ENCODE results near the gene SSX2IP.
A peak's percentile ranks its signal among the peaks of the same experiment; 100 is the strongest.

Gene SSX2IP

DNA sequence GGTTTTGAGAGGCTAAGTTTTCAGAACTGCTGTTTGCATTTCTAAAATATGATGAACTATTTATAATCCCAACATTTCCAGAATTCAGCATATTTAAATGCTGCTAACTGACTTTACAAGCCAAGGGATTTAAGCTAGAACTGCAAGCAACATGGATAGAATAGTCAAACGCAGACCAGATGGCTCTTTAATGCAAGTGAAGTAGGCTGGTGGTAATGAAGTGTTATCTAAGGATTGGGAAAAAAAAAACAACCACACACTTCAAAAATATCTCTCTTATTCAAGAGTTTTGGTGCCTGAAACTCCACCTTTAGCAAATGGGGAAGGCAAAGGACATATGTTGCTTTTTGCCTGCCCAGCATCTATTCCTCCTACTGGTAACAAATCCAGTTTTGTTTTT lies 20.9 kb upstream of the SSX2IP start:
- DNase-seq (ENCODE audit: insufficient read length, low spot score) (no peak), FAIRE-seq (no peak)

DNA sequence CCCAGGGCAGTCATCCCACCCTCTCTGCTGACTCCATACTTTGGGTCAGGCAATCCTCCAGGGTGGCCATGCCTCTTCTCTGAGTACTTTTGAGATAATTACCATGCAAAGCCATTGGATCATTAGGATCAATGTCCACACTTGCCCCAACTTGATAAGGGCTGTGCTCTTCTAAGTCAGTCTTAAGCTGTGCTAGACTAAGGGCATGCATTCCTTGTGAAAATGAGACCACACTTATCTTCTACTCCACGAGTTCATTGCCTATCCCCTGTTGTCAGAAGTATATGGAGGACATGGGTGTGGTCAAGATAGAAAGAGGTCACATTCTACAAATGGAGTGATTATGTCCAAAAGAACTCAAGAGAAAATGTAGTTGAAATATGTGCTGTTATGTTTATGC lies 18.9 kb upstream of the SSX2IP start:
- FAIRE-seq (no peak), DNase-seq (ENCODE audit: insufficient read length, low spot score) (no peak)

- FAIRE-seq (no peak), DNase-seq (ENCODE audit: insufficient read length, low spot score) (no peak)
Observed at GRCh38 chr1:84708031-84708430, 17.8 kb upstream of the SSX2IP start.

DNA sequence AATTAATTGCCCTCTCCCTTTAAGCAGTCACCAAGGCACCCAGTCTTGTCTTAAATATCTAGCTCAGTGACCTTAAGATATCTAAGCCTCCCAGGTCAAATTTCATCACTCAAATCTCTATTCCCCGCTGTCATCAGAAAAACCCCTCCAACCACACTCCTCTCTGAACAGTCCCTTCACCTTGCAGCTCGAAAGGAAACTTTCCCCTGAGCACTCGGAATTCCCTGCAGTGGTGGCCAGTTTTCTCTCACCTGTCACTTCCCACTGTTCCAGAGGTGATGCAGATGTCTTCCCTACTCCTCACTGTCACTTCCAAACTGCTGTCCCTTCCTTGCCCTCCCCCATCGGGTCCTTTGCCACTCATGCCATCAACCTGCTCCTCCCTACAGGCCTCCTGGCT lies 15.3 kb upstream of the SSX2IP start:
- no peak for DNase-seq (ENCODE audit: insufficient read length, low spot score)
- FAIRE-seq = no peak

DNA sequence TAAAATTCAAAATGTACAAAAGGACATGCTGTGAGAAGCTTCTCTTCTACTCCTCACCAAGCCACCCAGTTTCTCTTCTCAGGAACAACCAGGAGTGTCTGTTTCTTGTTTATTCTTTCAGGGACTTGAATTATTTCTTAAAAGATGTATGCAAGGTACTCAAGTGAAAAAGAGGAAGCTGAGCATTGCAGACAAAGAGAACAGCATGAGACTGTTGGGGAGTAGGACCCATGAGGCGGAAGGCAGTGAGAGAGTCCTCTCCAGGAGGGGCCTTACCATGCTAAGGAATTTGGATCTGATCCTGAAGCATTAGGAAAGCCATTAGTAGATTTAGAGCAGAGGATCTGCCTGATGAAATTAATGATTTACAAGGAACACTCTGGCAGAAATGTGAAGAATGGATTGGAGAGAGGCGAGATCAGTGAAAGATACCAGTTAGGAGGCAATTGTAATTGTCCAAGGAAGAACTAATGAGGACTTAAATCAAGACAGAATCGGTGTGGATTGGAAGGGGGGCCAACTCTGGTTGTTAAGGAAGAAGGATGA lies 14.7 kb upstream of the SSX2IP start:
- no peak for DNase-seq (ENCODE audit: insufficient read length, low spot score)
- no peak for FAIRE-seq

GRCh38 chr1:84703431-84703830 lies 13.2 kb upstream of the SSX2IP start:
- FAIRE-seq = no peak

DNA sequence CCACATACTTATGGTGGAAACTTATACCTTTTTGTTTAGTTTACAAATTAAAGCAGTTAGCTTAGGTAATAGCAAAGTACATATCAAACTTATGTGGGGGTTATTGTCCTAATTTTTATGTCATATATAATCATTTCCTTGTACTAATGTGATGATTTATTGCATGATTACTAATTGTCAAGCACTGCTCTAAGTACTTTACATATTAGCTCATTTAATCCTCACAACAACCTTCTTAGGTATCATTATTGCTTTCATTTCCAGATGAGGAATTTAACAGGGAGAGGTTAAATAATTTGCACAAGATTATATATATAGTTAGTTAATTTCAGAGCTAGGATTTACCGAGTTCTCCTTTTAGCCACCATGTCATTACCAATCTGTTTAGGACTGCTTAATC lies 11.9 kb upstream of the SSX2IP start:
- no peak for FAIRE-seq
- no peak for DNase-seq (ENCODE audit: insufficient read length, low spot score)

More at GRCh38 chr1:84703431-84703830, 13.2 kb upstream of the SSX2IP start:
- no peak for DNase-seq (ENCODE audit: insufficient read length, low spot score)

DNA sequence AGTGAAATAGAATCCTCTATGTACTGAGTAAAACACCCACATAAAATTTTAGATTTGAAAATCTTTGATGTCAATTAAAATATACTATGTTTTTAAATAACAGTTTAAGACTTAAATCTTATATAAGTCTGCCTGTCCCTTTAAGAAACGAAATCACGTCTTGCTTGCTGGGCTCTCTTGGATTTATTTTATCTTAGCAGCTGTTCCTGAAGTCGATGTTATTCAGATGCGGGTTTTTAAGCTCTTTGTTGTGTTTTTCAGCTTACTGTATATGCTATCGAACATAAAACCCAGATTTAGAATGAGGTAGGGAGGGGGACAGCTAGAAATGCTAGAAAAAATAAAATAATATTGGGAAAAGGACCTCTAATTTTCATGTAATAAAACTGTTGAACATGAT lies 11.1 kb upstream of the SSX2IP start:
- no peak for DNase-seq (ENCODE audit: insufficient read length, low spot score)
- FAIRE-seq = no peak

- FAIRE-seq (no peak), DNase-seq (ENCODE audit: insufficient read length, low spot score) (no peak)
Observed at GRCh38 chr1:84700070-84700469, 9.8 kb upstream of the SSX2IP start.

DNA sequence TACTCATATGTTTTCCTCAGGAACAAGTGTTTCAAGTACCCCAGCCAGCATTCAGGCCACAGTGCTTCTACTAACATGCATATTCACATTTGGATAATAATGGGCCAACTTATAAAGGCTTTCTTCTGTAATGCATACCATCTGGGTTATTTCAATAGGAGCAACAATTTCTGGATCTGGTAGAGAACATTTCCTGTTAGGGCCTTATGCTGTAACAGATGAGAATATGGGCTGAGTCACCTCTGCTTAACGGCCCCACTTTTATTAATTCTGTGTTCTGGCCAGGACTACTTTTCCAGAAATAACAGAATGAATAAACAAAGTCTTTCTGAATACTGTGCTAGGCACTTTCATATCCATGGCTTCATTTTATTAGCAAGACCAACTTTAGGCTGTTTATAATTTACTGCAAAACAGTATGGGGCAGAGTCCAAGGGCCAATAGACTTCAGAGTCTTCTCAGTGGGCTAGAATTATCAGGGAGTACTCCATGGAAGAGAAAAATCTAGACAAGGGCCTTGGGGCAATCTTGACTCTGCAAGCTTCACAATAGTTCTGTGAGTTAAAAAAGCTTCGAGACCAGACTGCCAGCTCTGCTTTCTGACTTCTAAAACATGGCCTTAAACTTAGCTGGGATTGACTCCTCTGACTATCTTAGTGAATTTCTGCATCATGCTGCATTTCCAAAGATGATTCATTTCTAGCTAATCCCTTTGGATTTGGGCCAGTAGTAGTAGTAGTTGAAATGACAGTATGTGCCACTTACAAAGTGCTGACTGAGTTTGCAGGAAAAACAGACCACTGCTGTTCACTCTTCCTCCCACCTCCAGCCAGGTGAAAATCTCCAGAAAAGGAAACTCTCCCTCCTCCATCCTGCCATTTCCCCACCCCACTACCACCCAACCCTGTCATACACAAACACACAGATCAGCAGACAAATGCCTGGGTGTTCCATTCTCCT lies 8.2 kb upstream of the SSX2IP start:
- DNase-seq (ENCODE audit: insufficient read length, low spot score) (peak; percentile 39), FAIRE-seq (peak; percentile 77)

DNA sequence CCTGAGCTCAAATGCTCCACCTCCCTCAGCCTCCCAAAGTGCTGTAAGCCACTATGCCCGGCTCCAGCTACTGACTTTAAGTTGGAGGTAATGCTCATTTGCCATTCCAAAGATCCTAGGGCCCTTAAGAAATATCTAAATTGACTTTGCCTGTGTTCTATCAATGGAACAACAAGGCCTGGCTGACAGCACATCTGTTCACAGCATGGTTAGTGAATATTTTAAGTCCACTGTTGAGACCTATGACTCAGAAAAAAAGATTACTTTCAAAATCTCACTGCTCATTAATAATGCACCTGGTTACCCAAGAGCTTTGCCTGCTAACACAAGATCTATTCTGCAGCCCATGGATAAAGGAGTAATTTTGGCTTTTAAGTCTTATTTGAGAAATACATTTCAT lies 3.5 kb upstream of the SSX2IP start:
- no peak for DNase-seq (ENCODE audit: insufficient read length, low spot score)
- FAIRE-seq = no peak

DNA sequence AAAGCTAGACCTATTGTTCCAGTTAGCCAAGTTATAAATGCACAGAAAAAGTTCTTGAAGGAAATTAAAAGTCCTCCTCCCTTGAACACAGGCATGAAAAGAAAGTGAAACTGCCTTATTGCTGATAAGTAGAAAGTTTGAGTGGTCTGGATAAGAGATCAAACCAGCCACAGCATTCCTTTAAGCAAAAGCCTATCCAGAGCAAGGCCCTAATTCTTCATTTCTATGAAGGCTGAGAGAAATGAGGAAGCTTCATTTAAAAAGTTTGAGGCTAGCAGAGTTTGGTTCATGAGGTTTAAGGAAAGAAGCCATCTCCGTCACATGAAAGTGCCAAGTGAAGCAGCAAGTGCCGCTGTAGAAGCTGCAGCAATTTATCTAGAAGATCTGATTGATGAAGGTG lies 2.7 kb upstream of the SSX2IP start:
- no peak for FAIRE-seq

DNA sequence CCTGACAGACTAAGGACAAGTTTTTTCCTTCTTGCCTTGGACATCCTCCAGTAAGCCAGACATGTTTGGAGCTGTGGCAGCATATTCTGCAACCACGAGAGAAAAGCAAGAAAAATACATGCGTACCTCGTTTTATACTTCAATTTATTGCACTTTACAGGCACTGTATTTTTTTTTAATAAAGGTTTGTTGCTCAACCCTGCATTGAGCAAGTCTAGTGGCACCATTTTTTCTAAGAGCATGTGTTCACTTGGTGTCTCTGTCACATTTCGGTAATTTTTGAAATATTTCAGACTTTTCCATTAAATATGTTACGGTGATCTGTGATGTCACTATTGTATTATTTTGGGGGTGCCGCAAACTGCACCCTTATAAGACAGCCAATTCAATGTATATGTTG lies 2.1 kb upstream of the SSX2IP start:
- DNase-seq (ENCODE audit: insufficient read length, low spot score) (no peak), FAIRE-seq (no peak)

More for the DNA sequence above, 2.7 kb upstream of the SSX2IP start:
- DNase-seq (ENCODE audit: insufficient read length, low spot score) = no peak

GRCh38 chr1:84691122-84691783 lies 992 bp upstream of the SSX2IP start:
- FAIRE-seq (no peak), DNase-seq (ENCODE audit: insufficient read length, low spot score) (no peak)

DNA sequence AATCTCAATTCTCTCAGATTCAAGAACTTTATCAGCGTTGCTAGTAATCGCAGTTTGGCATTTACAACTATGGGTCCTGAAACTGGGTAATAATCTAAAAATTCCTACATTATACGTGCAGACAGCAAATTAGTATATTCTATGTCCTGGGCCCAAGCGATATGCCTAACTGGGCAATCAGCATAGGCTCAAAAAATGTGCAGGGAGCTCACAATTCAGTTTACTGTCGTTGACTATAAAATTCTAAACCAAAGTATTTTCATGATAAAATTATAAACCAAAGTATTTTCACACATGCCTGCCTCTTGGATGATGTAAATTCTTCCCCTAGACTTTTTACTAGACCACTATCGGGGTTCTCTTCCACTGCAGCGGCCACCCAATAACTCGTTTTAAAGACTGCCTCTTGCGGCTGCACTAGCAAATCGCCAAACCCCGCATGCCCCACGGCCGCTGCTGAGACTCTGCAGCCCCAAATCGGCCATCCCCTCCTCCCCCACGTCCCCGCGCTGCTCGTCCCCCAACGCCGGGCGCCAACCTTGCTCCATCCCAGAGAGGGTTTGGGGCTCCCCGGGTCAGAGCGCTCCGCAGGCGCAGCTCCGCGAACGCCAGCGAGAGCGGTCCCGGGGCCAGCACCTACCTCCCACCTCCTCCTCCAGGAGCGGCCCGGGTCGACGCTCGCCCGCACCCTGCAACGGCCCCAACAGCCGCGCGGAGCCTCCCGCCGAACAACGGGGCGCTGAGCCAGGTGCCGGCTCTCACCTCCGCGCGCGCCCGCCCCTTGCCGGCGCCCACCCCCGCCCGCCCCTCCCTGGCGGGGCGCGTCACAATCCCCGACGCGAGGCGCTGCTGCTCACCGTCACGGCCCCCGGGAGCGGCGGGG lies 506 bp downstream of the SSX2IP start:
- FAIRE-seq = peak; percentile 36
- DNase-seq (ENCODE audit: insufficient read length, low spot score) = peak; percentile 23

- DNase-seq (ENCODE audit: insufficient read length, low spot score) (no peak), FAIRE-seq (no peak)
Observed at GRCh38 chr1:84688463-84689061, 1.7 kb downstream of the SSX2IP start.

DNA sequence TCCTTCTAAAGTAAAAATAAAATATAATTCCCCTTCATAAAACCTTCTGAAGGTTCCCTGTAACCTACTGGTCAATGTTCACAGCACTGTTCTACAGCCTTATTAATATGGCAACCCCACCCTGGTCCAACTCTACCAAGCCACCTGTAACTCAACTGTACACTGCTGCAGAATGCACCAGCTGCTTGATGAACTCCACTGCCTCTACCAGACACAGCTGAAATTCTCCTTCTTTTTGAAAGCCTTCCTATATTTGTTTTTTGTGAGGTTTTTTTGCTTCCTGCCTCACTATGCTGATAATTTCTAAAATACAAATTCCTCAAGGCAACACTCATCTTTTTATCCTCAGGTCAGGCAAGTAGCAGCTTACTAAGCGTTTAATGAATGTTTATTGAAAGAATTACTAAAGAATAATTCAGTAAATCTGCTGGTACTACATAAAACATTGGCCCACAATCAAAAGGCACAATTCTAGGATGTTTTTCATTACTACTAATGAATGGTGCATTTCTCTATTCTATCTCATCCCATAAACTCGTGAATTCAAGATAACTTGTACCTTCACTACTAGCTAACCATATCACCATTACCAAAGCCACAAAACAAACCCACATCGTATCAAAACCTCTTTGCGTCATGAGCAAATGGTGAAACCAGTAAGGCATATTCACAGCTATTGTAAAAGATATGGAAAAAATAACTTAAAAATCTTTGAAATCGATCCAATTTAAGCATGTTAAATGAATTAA lies 2.4 kb downstream of the SSX2IP start:
- no peak for DNase-seq (ENCODE audit: insufficient read length, low spot score)
- FAIRE-seq = no peak

DNA sequence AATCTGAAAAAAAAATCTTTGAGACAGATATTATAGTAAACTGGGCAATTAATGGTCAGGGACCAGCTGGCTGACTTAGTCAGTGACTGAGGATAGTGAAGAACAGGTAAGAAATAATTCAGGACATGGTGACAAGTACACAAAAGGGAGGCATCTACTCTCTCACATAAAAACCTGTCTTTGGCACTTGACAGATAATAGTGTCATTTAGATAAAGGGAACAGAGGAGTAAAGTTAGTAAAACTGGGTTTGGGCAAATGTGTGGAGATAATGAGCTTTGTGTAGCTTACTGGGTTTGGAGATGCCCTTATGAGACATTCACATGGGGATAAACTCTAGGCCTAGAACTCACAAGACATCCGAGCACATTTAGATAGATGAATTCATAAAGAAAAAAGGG lies 4.0 kb downstream of the SSX2IP start:
- FAIRE-seq = no peak

DNA sequence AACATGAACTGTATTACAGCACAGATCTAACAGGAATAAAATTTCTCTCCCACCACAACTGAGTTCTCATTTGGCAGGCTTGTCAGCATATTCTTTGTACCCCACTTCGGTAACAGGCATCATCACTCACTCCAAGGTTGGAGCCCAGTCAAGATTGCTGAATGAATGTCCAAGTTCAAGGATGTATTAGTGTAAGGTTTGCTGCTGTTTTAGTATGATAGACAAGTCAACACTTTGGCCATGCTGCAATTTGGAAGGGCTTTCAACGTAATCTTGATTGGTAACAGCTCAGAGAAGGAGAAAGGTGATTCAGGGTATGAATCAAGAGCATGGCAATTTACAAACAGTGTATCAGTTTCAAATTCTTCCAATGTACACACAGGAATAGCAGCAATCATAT lies 6.8 kb downstream of the SSX2IP start:
- FAIRE-seq (peak; percentile 40), DNase-seq (ENCODE audit: insufficient read length, low spot score) (no peak)

More for the DNA sequence above, 4.0 kb downstream of the SSX2IP start:
- DNase-seq (ENCODE audit: insufficient read length, low spot score) = no peak

- FAIRE-seq (no peak), DNase-seq (ENCODE audit: insufficient read length, low spot score) (no peak)
Observed at GRCh38 chr1:84682047-84682446, 8.2 kb downstream of the SSX2IP start.
